Neural progenitor cell (in vitro differentiated cells): Measurements from ENCODE around the gene TAF4.

ENCODE experiments used
- EZH2phosphoT487 ChIP-seq: fragments of 200-600 bp; sonication (generic); IDR thresholded peaks from 2 replicates; pipeline ENCODE4 v1.6.1; 2017; ENCODE audit warnings: antibody characterized with exemption
- TF ChIP-seq, protein P1 (sequence below): fragments of 200-600 bp; sonication (generic); IDR thresholded peaks from 2 replicates; pipeline ENCODE4 v1.5.1; 2017; ENCODE audit warnings: antibody characterized with exemption, mild to moderate bottlenecking

DNA sequence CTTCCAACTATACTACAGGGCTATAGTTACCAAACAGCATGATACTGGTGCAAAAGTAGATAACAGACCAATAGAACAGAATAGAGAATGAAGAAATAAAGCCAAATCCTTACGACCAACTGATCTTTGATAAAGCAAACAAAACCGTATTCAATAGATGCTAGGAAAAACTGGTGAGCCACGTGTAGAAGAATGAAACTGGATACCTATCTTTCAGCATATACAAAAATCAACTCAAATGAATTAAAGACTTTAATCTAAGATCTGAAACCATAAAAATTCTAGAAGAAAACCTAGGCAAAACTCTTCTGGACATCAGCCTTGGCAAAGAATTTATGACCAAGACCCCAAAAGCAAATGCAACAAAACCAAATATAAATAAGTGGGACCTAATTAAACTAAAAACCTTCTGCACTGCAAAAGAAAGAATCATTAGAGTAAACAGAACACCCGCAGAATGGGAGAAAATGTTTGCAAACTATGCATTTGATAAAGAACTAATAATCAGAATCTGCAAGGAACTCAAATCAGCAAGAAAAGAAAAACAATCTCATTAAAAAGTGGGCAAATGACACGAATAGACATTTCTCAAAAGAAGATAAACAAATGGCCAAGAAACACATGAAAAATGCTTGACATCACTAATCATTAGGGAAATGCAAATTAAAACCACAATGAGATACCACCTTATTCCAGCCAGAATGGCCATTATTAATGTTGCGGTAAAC lies 109.8 kb downstream of the TAF4 start:
- no peak for TF ChIP-seq EZH2phosphoT487
- TF ChIP-seq, protein P1, sequence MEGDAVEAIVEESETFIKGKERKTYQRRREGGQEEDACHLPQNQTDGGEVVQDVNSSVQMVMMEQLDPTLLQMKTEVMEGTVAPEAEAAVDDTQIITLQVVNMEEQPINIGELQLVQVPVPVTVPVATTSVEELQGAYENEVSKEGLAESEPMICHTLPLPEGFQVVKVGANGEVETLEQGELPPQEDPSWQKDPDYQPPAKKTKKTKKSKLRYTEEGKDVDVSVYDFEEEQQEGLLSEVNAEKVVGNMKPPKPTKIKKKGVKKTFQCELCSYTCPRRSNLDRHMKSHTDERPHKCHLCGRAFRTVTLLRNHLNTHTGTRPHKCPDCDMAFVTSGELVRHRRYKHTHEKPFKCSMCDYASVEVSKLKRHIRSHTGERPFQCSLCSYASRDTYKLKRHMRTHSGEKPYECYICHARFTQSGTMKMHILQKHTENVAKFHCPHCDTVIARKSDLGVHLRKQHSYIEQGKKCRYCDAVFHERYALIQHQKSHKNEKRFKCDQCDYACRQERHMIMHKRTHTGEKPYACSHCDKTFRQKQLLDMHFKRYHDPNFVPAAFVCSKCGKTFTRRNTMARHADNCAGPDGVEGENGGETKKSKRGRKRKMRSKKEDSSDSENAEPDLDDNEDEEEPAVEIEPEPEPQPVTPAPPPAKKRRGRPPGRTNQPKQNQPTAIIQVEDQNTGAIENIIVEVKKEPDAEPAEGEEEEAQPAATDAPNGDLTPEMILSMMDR, result no peak
